SU-DHL-6 (cell line): ENCODE measurements around the gene TRA2B.

Experiments used
- H2AFZ ChIP-seq: fragments of 200-600 bp; sonication (generic); 2 replicates; pipeline ENCODE4 v1.6.1; 2014; ENCODE audit warnings: low read depth, mild to moderate bottlenecking, moderate library complexity, mixed read lengths, antibody characterized with exemption, low read length; ENCODE audit not compliant: severe bottlenecking
- H3F3A ChIP-seq: fragments of 200-600 bp; shearing (Covaris generic); 2 replicates; pipeline ENCODE4 v1.6.0; 2016; ENCODE audit warnings: antibody characterized with exemption, mild to moderate bottlenecking; ENCODE audit not compliant: insufficient read depth
- H3K27ac ChIP-seq: fragments of 200-600 bp; sonication (generic); 2 replicates; pipeline ENCODE4 v1.5.1; 2016; ENCODE audit warnings: low read depth, mild to moderate bottlenecking, low read length, moderate library complexity, mixed read lengths
- H3K27me3 ChIP-seq: fragments of 200-600 bp; sonication (generic), shearing (Covaris generic); 2 replicates; pipeline ENCODE4 v1.6.0; 2014; ENCODE audit warnings: mild to moderate bottlenecking, low read length
- H3K36me3 ChIP-seq: fragments of 200-600 bp; sonication (generic); 2 replicates; pipeline ENCODE4 v1.6.1; 2014; ENCODE audit warnings: mild to moderate bottlenecking, low read length, mixed read lengths
- H3K4me2 ChIP-seq: fragments of 300-600, 200-600 bp; shearing (Covaris generic), sonication (generic); 2 replicates; pipeline ENCODE4 v1.6.0; 2014; ENCODE audit warnings: low read length, low read depth, mild to moderate bottlenecking; ENCODE audit not compliant: poor library complexity, severe bottlenecking
- H3K4me3 ChIP-seq: fragments of 200-600 bp; sonication (generic); 2 replicates; pipeline ENCODE4 v1.5.1; 2014; ENCODE audit warnings: antibody characterized with exemption, low read length, mild to moderate bottlenecking, mixed read lengths; ENCODE audit not compliant: insufficient read depth, poor library complexity, severe bottlenecking
- H3K79me2 ChIP-seq: fragments of 200-600 bp; sonication (generic); 2 replicates; pipeline ENCODE4 v1.6.1; 2014; ENCODE audit warnings: mild to moderate bottlenecking, low read length, moderate library complexity; ENCODE audit not compliant: insufficient read depth
- H3K9ac ChIP-seq: fragments of 200-600 bp; sonication (generic); 2 replicates; pipeline ENCODE4 v1.7.0; 2014; ENCODE audit warnings: mild to moderate bottlenecking, low read length
- H3K9me2 ChIP-seq: fragments of 200-600 bp; sonication (generic); replicated peaks from 2 replicates; pipeline ENCODE4 v1.6.1; 2014; ENCODE audit warnings: low read length; ENCODE audit not compliant: insufficient read depth
- H3K9me3 ChIP-seq: fragments of 200-600 bp; sonication (generic); 2 replicates; pipeline ENCODE4 v1.6.1; 2014; ENCODE audit warnings: low read length, mixed read lengths; ENCODE audit not compliant: insufficient read depth
- H4K20me1 ChIP-seq: fragments of 200-600 bp; sonication (generic); 2 replicates; pipeline ENCODE4 v1.6.1; 2014; ENCODE audit warnings: low read depth, mild to moderate bottlenecking, antibody characterized with exemption, low read length, moderate library complexity, mixed read lengths
- CTCF ChIP-seq: fragments of 200-600 bp; sonication (generic); IDR thresholded peaks from one replicate; pipeline ENCODE4 v1.5.1; 2017; ENCODE audit warnings: antibody characterized with exemption, mild to moderate bottlenecking, low read length, moderate library complexity; ENCODE audit not compliant: insufficient read depth, poor library complexity, severe bottlenecking
- EZH2phosphoT487 ChIP-seq: fragments of 200-600 bp; sonication (generic), shearing (Covaris generic); conservative IDR thresholded peaks from 2 replicates; pipeline ENCODE4 v1.6.1; 2018; ENCODE audit warnings: mild to moderate bottlenecking, antibody characterized with exemption, low read length, moderate library complexity, mixed read lengths

TRA2B gene

GRCh38 chr3:185965496-185965895 is 27.7 kb upstream of the TRA2B start:
- TF ChIP-seq EZH2phosphoT487 (no peak), CTCF (no peak)
- Histone ChIP-seq H3K36me3 (no peaks in the 10 kb centered on the region), H3K27ac (no peak overlapping the region), H3K4me3 (no peak overlapping the region), H3K9me2 (no peaks in the 10 kb centered on the region), H2AFZ (no peak overlapping the region), H3K9me3 (no peaks in the 10 kb centered on the region), H4K20me1 (no peaks in the 10 kb centered on the region), H3K9ac (no peak overlapping the region), H3K4me2 (no peak overlapping the region), H3K27me3 (no peaks in the 10 kb centered on the region), H3K79me2 (no peaks in the 10 kb centered on the region), H3F3A (no peaks in the 10 kb centered on the region)

GRCh38 chr3:185961675-185962232 is 23.9 kb upstream of the TRA2B start:
- no peaks in the 10 kb centered on the region for H3F3A ChIP-seq
- no peaks in the 10 kb centered on the region for H3K27me3 ChIP-seq
- H3K79me2 ChIP-seq, result no peaks in the 10 kb centered on the region
- H3K4me3 ChIP-seq, result no peak overlapping the region
- no peak for TF ChIP-seq CTCF
- no peak for TF ChIP-seq EZH2phosphoT487
- H3K9ac ChIP-seq, result no peak overlapping the region
- H3K4me2 ChIP-seq, result no peak overlapping the region
- no peaks in the 10 kb centered on the region for H3K9me3 ChIP-seq
- H4K20me1 ChIP-seq, result no peaks in the 10 kb centered on the region
- H3K27ac ChIP-seq, result no peak overlapping the region
- H2AFZ ChIP-seq, result no peak overlapping the region
- no peaks in the 10 kb centered on the region for H3K36me3 ChIP-seq
- H3K9me2 ChIP-seq, result no peaks in the 10 kb centered on the region

- Histone ChIP-seq H3F3A (no peaks in the 10 kb centered on the region), H3K4me3 (no peak overlapping the region), H3K9me3 (no peaks in the 10 kb centered on the region), H4K20me1 (no peaks in the 10 kb centered on the region), H3K27me3 (no peaks in the 10 kb centered on the region), H3K4me2 (no peak overlapping the region), H3K79me2 (no peaks in the 10 kb centered on the region), H3K9me2 (no peaks in the 10 kb centered on the region), H2AFZ (no peak overlapping the region), H3K36me3 (no peaks in the 10 kb centered on the region), H3K27ac (no peak overlapping the region), H3K9ac (no peak overlapping the region)
- no peak for TF ChIP-seq CTCF
- TF ChIP-seq EZH2phosphoT487, result no peak
Observed at GRCh38 chr3:185960522-185961288, 22.9 kb upstream of the TRA2B start.
